ENCODE measurements around the gene IKZF2.

The IKZF2 gene

DNA sequence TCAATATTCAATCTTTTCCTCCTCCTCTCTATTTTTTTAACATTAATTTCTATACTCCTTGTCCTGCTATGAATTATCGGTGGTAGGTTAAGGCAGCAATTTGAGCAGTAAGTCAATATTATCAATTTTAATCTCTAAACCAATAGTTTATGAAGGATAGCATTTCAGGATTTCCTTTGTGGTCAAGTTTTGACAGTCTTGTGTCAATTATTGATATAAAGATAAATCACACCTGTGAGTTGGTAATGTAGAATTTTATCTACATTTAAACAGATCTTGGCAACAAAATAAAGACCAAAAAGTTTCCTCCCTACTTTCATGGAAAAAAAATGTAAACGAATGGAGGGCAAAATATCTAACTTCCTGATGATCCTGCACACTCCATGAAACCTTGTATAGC is 87.3 kb downstream of the IKZF2 start:
- Histone ChIP-seq H3K9me3 (ENCODE audit: control insufficient read depth in 1 of 2, low read length in 2 of 2) (no peaks in the 10 kb centered on the region), H3K9ac (ENCODE audit: low read depth in 1 of 2, low read length in 2 of 2) (no peak overlapping the region), H3K27ac (ENCODE audit: low read depth, low read length) (no peak overlapping the region), H3K4me3 (ENCODE audit: low read depth in 1 of 2, low read length in 2 of 2) (no peak overlapping the region), H3K4me1 (ENCODE audit: control insufficient read depth in 1 of 2, insufficient read depth in 2 of 2, low read length in 2 of 2) (peaks cover 0 to 8% of the 10 kb centered on the region in 2 donors), H3K36me3 (ENCODE audit: control insufficient read depth in 1 of 2, insufficient read depth in 2 of 2, low read length in 2 of 2) (no peaks in the 10 kb centered on the region), H3K27me3 (ENCODE audit: control insufficient read depth in 1 of 2, insufficient read depth in 2 of 2, low read length in 2 of 2) (no peaks in the 10 kb centered on the region)

DNA sequence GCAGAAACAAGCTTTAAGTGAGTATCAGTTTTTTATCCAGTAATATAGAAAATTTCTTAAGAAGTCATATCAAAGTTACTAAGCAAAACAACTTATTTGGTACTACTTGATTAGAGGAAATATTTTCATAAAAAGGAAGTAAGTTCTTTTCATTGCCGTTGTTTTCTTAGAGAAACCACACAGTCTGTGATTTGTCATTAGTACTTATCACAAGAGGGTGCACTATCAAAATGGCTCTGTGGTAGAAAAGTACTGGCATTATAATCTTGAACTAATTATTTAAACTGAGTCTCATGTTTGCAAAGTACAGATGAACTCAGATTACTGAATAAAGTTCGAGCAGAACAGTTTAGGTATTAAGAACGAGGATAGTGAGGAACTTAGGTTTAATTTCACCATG is 93.4 kb downstream of the IKZF2 start:
- H3K36me3 ChIP-seq (ENCODE audit: control insufficient read depth in 1 of 2, insufficient read depth in 2 of 2, low read length in 2 of 2) = no peaks in the 10 kb centered on the region
- no peak overlapping the region for H3K27ac ChIP-seq (ENCODE audit: low read depth, low read length)

DNA sequence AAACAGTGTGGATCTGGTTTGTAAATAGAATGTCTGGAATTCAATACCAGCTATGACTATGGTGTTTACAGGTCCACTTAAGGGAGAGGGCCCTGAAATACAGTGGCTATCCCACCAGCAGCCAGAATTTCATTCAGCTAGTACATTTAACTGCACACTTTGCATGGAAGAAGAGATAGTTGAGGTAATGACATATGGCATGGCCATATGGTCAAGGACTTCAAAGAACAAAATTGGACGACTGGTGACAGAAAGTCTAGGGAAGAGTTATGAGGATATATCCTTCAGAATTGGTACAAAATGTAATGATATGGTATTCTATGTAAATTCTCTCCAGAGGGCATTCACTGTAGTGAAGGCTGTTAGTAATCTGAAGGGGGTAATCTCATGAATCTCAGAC is 105.0 kb downstream of the IKZF2 start:
- Histone ChIP-seq H3K9ac (ENCODE audit: low read depth in 1 of 2, low read length in 2 of 2) (no peak overlapping the region), H3K27me3 (ENCODE audit: control insufficient read depth in 1 of 2, insufficient read depth in 2 of 2, low read length in 2 of 2) (no peaks in the 10 kb centered on the region), H3K4me1 (ENCODE audit: control insufficient read depth in 1 of 2, insufficient read depth in 2 of 2, low read length in 2 of 2) (no peaks in the 10 kb centered on the region), H3K36me3 (ENCODE audit: control insufficient read depth in 1 of 2, insufficient read depth in 2 of 2, low read length in 2 of 2) (no peaks in the 10 kb centered on the region), H3K27ac (ENCODE audit: low read depth, low read length) (no peak overlapping the region), H3K9me3 (ENCODE audit: control insufficient read depth in 1 of 2, low read length in 2 of 2) (no peaks in the 10 kb centered on the region), H3K4me3 (ENCODE audit: low read depth in 1 of 2, low read length in 2 of 2) (no peak overlapping the region)

More for the DNA sequence above, 93.4 kb downstream of the IKZF2 start:
- Histone ChIP-seq H3K4me1 (ENCODE audit: control insufficient read depth in 1 of 2, insufficient read depth in 2 of 2, low read length in 2 of 2) (no peaks in the 10 kb centered on the region), H3K9ac (ENCODE audit: low read depth in 1 of 2, low read length in 2 of 2) (no peak overlapping the region), H3K4me3 (ENCODE audit: low read depth in 1 of 2, low read length in 2 of 2) (no peak overlapping the region), H3K27me3 (ENCODE audit: control insufficient read depth in 1 of 2, insufficient read depth in 2 of 2, low read length in 2 of 2) (no peaks in the 10 kb centered on the region), H3K9me3 (ENCODE audit: control insufficient read depth in 1 of 2, low read length in 2 of 2) (no peaks in the 10 kb centered on the region)

DNA sequence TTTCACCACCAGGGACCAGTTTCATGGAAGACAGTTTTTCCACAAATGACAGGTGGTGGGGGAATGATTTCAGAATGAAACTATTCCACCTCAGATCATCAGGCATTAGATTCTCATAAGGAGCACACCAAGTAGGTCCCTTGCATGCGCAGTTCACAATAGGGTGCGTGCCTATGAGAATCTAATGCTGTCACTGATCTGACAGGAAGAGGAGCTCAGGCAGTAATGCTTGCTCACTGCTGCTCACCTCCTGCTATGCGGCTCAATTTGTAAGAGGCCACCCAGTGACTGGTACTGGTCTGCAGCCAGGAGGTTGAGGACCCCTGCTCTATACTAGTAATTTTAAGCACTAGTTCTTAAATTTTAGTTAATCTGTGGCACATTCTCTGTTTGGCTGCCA is 107.8 kb downstream of the IKZF2 start:
- Histone ChIP-seq H3K27ac (ENCODE audit: low read depth, low read length) (no peak overlapping the region), H3K4me1 (ENCODE audit: control insufficient read depth in 1 of 2, insufficient read depth in 2 of 2, low read length in 2 of 2) (no peaks in the 10 kb centered on the region), H3K4me3 (ENCODE audit: low read depth in 1 of 2, low read length in 2 of 2) (no peak overlapping the region), H3K27me3 (ENCODE audit: control insufficient read depth in 1 of 2, insufficient read depth in 2 of 2, low read length in 2 of 2) (no peaks in the 10 kb centered on the region), H3K9ac (ENCODE audit: low read depth in 1 of 2, low read length in 2 of 2) (no peak overlapping the region), H3K9me3 (ENCODE audit: control insufficient read depth in 1 of 2, low read length in 2 of 2) (no peaks in the 10 kb centered on the region), H3K36me3 (ENCODE audit: control insufficient read depth in 1 of 2, insufficient read depth in 2 of 2, low read length in 2 of 2) (no peaks in the 10 kb centered on the region)

DNA sequence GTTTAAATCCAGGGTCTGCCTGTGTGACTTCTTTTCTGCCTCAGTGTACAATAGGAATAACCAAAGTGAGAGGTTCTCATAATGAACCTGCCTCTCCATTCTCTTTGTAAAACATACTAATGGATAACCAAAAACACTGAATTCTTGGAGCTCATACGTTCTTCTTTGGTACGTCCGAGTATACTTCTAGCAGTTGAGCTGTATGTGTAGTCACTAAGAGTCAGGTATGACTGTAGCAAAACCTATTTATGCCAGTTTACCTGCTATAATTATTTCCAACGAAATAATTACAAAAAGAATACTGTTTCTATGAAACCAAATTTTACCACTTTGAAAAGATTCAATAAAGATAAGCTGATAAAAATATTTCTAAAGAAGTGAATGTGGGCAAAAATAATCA is 109.2 kb downstream of the IKZF2 start:
- H3K4me1 ChIP-seq (ENCODE audit: control insufficient read depth in 1 of 2, insufficient read depth in 2 of 2, low read length in 2 of 2) = no peaks in the 10 kb centered on the region
- H3K27ac ChIP-seq (ENCODE audit: low read depth, low read length) = no peak overlapping the region
- no peak overlapping the region for H3K9ac ChIP-seq (ENCODE audit: low read depth in 1 of 2, low read length in 2 of 2)
- H3K36me3 ChIP-seq (ENCODE audit: control insufficient read depth in 1 of 2, insufficient read depth in 2 of 2, low read length in 2 of 2) = no peaks in the 10 kb centered on the region
- no peaks in the 10 kb centered on the region for H3K9me3 ChIP-seq (ENCODE audit: control insufficient read depth in 1 of 2, low read length in 2 of 2)
- H3K4me3 ChIP-seq (ENCODE audit: low read depth in 1 of 2, low read length in 2 of 2) = no peak overlapping the region
- no peaks in the 10 kb centered on the region for H3K27me3 ChIP-seq (ENCODE audit: control insufficient read depth in 1 of 2, insufficient read depth in 2 of 2, low read length in 2 of 2)

DNA sequence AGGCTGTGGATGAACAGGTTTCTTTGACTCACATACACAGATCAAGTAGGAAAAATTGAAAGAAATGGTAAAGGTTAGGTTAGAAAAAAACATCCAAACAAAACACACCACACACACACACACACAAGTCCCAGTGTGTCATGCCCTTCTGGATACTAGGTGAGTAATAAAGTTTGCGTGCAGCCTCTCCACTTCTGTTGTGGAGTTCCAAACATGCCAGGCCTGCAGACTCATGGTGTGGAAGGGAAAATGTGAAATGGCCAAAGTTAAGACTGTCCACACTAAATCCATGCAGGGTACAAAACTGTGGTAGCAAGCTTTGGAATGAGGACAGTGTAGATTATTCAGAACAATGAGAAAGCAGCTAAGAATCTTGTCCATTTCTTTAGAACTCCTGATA is 114.6 kb downstream of the IKZF2 start:
- H3K27me3 ChIP-seq (ENCODE audit: control insufficient read depth in 1 of 2, insufficient read depth in 2 of 2, low read length in 2 of 2) = no peaks in the 10 kb centered on the region
- no peak overlapping the region for H3K27ac ChIP-seq (ENCODE audit: low read depth, low read length)
- no peaks in the 10 kb centered on the region for H3K36me3 ChIP-seq (ENCODE audit: control insufficient read depth in 1 of 2, insufficient read depth in 2 of 2, low read length in 2 of 2)
- no peaks in the 10 kb centered on the region for H3K4me1 ChIP-seq (ENCODE audit: control insufficient read depth in 1 of 2, insufficient read depth in 2 of 2, low read length in 2 of 2)
- H3K9ac ChIP-seq (ENCODE audit: low read depth in 1 of 2, low read length in 2 of 2) = no peak overlapping the region
- no peak overlapping the region for H3K4me3 ChIP-seq (ENCODE audit: low read depth in 1 of 2, low read length in 2 of 2)
- no peaks in the 10 kb centered on the region for H3K9me3 ChIP-seq (ENCODE audit: control insufficient read depth in 1 of 2, low read length in 2 of 2)

DNA sequence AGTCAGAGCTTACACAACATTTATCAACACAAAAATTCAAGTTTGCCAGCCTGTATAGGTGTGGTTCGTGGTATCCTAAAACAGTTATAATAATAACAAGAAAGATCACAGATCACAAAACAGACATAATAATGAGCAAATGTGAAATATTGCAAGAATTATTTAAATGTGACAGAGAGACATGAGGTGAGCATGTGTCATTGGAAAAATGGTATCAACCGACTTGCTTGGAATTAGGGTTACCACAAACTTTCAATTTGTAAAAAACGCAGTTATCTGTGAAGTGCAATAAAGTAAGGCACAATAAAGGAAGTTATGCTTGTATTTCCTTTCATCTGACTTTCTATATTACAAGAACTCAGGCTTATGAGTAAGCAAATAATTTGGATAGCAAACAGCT is 116.8 kb downstream of the IKZF2 start:
- no peaks in the 10 kb centered on the region for H3K9me3 ChIP-seq (ENCODE audit: control insufficient read depth in 1 of 2, low read length in 2 of 2)
- H3K4me1 ChIP-seq (ENCODE audit: control insufficient read depth in 1 of 2, insufficient read depth in 2 of 2, low read length in 2 of 2) = no peaks in the 10 kb centered on the region
- H3K36me3 ChIP-seq (ENCODE audit: control insufficient read depth in 1 of 2, insufficient read depth in 2 of 2, low read length in 2 of 2) = no peaks in the 10 kb centered on the region
- no peaks in the 10 kb centered on the region for H3K27me3 ChIP-seq (ENCODE audit: control insufficient read depth in 1 of 2, insufficient read depth in 2 of 2, low read length in 2 of 2)
- H3K27ac ChIP-seq (ENCODE audit: low read depth, low read length) = no peak overlapping the region
- H3K9ac ChIP-seq (ENCODE audit: low read depth in 1 of 2, low read length in 2 of 2) = no peak overlapping the region
- no peak overlapping the region for H3K4me3 ChIP-seq (ENCODE audit: low read depth in 1 of 2, low read length in 2 of 2)

DNA sequence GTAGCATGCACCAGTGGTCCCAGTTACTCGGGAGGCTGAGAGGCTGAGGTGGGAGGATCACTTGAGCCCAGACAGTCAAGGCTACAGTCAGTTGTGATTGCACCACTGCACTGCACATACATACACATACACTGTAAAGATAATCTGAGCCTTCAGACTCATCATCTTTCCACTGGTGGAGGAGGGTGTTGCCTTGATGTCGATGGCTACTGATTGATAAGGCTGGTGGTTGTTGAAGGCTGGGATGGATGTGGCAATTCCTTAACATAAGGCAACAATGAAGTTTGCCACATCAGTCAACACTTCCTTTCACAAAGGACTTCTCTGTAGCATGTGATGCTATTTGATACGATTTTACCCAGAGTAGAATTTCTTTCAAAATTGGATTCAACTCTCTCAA is 118.8 kb downstream of the IKZF2 start:
- Histone ChIP-seq H3K36me3 (ENCODE audit: control insufficient read depth in 1 of 2, insufficient read depth in 2 of 2, low read length in 2 of 2) (no peaks in the 10 kb centered on the region), H3K27me3 (ENCODE audit: control insufficient read depth in 1 of 2, insufficient read depth in 2 of 2, low read length in 2 of 2) (no peaks in the 10 kb centered on the region), H3K9ac (ENCODE audit: low read depth in 1 of 2, low read length in 2 of 2) (no peak overlapping the region), H3K27ac (ENCODE audit: low read depth, low read length) (no peak overlapping the region), H3K4me3 (ENCODE audit: low read depth in 1 of 2, low read length in 2 of 2) (no peak overlapping the region), H3K9me3 (ENCODE audit: control insufficient read depth in 1 of 2, low read length in 2 of 2) (no peaks in the 10 kb centered on the region), H3K4me1 (ENCODE audit: control insufficient read depth in 1 of 2, insufficient read depth in 2 of 2, low read length in 2 of 2) (no peaks in the 10 kb centered on the region)

DNA sequence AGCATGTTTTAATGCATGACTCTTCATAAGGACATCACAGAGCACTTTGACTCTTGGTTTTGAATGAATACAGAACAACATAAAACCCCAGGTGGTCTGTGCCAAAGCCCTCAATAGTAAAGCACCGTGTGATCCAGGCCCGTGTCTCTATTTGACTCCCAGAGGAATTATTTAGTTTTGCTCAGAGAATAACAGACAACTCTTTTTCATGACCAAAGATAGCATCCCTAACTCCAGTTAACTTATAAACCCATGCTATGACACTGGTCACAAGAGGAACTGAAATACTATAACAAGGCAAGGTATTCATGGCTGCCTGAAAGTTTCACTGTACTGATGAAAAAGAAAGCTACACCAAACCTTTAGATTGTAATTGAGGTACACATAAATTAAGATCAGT is 128.4 kb downstream of the IKZF2 start:
- no peaks in the 10 kb centered on the region for H3K4me1 ChIP-seq (ENCODE audit: control insufficient read depth in 1 of 2, insufficient read depth in 2 of 2, low read length in 2 of 2)
- H3K9ac ChIP-seq (ENCODE audit: low read depth in 1 of 2, low read length in 2 of 2) = no peak overlapping the region
- H3K4me3 ChIP-seq (ENCODE audit: low read depth in 1 of 2, low read length in 2 of 2) = no peak overlapping the region
- H3K36me3 ChIP-seq (ENCODE audit: control insufficient read depth in 1 of 2, insufficient read depth in 2 of 2, low read length in 2 of 2) = no peaks in the 10 kb centered on the region
- no peaks in the 10 kb centered on the region for H3K9me3 ChIP-seq (ENCODE audit: control insufficient read depth in 1 of 2, low read length in 2 of 2)
- no peaks in the 10 kb centered on the region for H3K27me3 ChIP-seq (ENCODE audit: control insufficient read depth in 1 of 2, insufficient read depth in 2 of 2, low read length in 2 of 2)
- no peak overlapping the region for H3K27ac ChIP-seq (ENCODE audit: low read depth, low read length)

DNA sequence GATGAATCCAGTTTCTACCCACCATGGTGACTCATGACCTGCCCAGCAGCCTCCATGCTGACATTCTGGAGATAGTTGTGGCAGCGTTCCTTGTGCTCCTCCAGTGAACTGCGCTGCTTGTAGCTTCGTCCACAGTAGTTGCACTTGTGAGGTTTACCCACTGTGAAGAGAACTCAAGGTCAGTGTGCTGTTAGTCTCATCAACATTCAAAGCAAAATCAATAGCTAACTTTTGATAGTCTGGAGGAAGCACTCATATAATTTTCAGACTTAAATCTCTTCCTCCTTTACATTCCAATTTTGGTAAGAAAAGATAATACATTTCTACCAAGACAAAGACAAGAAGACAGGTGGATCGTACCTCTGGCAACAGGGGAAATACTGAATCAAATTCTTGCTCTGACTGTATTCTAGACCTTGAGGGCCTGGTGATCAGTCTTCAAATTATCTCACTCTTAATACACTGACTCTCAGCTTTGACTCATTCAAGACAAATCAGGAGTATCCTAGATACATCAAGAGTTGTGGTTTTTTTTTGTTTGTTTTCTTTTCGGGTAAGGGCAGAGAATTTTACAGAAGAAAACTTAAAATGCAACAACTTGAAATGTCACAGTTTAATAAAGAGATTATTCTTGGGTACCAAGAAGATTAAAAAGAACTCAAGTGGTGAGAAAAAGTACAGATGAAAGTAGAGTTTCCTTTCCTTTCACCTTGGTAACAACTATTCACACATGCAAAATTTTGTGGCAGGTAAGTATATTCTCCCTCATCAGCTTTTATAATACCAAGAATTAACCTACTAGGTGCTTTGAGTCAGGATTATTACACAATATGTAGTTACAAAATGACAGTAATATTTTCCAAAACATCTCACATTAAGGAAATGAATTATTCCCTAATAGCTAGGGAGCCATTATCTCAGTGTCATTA is 129.2 kb downstream of the IKZF2 start:
- no peaks in the 10 kb centered on the region for H3K36me3 ChIP-seq (ENCODE audit: control insufficient read depth in 1 of 2, insufficient read depth in 2 of 2, low read length in 2 of 2)
- no peaks in the 10 kb centered on the region for H3K27me3 ChIP-seq (ENCODE audit: control insufficient read depth in 1 of 2, insufficient read depth in 2 of 2, low read length in 2 of 2)
- no peak overlapping the region for H3K9ac ChIP-seq (ENCODE audit: low read depth in 1 of 2, low read length in 2 of 2)

More for the DNA sequence above, 129.2 kb downstream of the IKZF2 start:
- H3K4me3 ChIP-seq (ENCODE audit: low read depth in 1 of 2, low read length in 2 of 2) = no peak overlapping the region
- no peaks in the 10 kb centered on the region for H3K4me1 ChIP-seq (ENCODE audit: control insufficient read depth in 1 of 2, insufficient read depth in 2 of 2, low read length in 2 of 2)
- H3K27ac ChIP-seq (ENCODE audit: low read depth, low read length) = no peak overlapping the region
- no peaks in the 10 kb centered on the region for H3K9me3 ChIP-seq (ENCODE audit: control insufficient read depth in 1 of 2, low read length in 2 of 2)
